WTC11 (cell line): ENCODE data around the gene MIGA2. TPM values are rescaled to one million over a fixed set of nuclear protein-coding genes. Genes with fewer than 3 reads are reported as not detected.

ENCODE experiments used
- ATAC-seq: fragments of 200-7000 bp; cut with Tn5 transposase; 2 replicates; pipeline ENCODE4 v1.10.0; 2021; ENCODE audit warnings: mild to moderate bottlenecking, moderate library complexity
- CTCF ChIA-PET: fragments of 300-600 bp; sonication (Branson Sonifier 250); formaldehyde crosslinking; loops from one replicate; lab custom pipeline; 2021; ENCODE audit warnings: antibody characterized with exemption; lab: Charles Lee
- POLR2A ChIA-PET: fragments of 350-600 bp; sonication (Branson Sonifier 250); formaldehyde crosslinking; loops from one replicate; lab custom pipeline; 2021; ENCODE audit warnings: antibody characterized with exemption; lab: Charles Lee
- DNase-seq: peaks from one replicate; pipeline ENCODE4 v3.0.0; 2021; ENCODE audit warnings: low spot score
- H3K27ac Mint-ChIP-seq: 2 replicates; pipeline ENCODE4 v1.8.0; 2021; ENCODE audit warnings: mixed read lengths
- H3K27me3 Mint-ChIP-seq: 2 replicates; pipeline ENCODE4 v1.8.0; 2021; ENCODE audit warnings: low read depth, mild to moderate bottlenecking, moderate library complexity, mixed read lengths
- H3K36me3 Mint-ChIP-seq: 2 replicates; pipeline ENCODE4 v1.8.0; 2021; ENCODE audit warnings: mixed read lengths
- H3K4me1 Mint-ChIP-seq: 2 replicates; pipeline ENCODE4 v1.8.0; 2022; ENCODE audit warnings: mixed read lengths
- H3K4me3 Mint-ChIP-seq: 2 replicates; pipeline ENCODE4 v1.8.0; 2021; ENCODE audit warnings: mild to moderate bottlenecking, moderate library complexity, mixed read lengths
- H3K9me3 Mint-ChIP-seq: 2 replicates; pipeline ENCODE4 v1.8.0; 2021; ENCODE audit warnings: mixed read lengths
- CBFB ChIP-seq: sonication (generic); formaldehyde crosslinking; IDR thresholded peaks from 2 replicates; pipeline ENCODE4 v1.8.1; 2022; ENCODE audit warnings: mild to moderate bottlenecking, low read depth, missing genetic modification reagents
- CDX4 ChIP-seq: fragments of 250-450 bp; sonication (Bioruptor Pico); IDR thresholded peaks from 2 replicates; pipeline ENCODE4 v1.9.0; 2021; ENCODE audit warnings: moderate library complexity, mild to moderate bottlenecking, inconsistent platforms, borderline replicate concordance
- EMX1 ChIP-seq: fragments of 250-450 bp; sonication (Bioruptor Pico); IDR thresholded peaks from 2 replicates; pipeline ENCODE4 v1.8.0; 2021; ENCODE audit warnings: mild to moderate bottlenecking
- GABPB1 ChIP-seq: sonication (generic); formaldehyde crosslinking; IDR thresholded peaks from 2 replicates; pipeline ENCODE4 v1.8.1; 2023; ENCODE audit warnings: mild to moderate bottlenecking, missing genetic modification reagents
- IRF1 ChIP-seq: sonication (generic); formaldehyde crosslinking; IDR thresholded peaks from 2 replicates; pipeline ENCODE4 v1.8.0; 2023; ENCODE audit warnings: missing genetic modification reagents
- KAT7 ChIP-seq: sonication (generic); formaldehyde crosslinking; IDR thresholded peaks from 2 replicates; pipeline ENCODE4 v1.8.1; 2023; ENCODE audit warnings: missing genetic modification reagents, mild to moderate bottlenecking, borderline replicate concordance
- NFATC4 ChIP-seq: fragments of 250-450 bp; sonication (Bioruptor Pico); IDR thresholded peaks from 2 replicates; pipeline ENCODE4 v1.9.0; 2021; ENCODE audit warnings: mild to moderate bottlenecking
- ZMAT4 ChIP-seq: fragments of 250-450 bp; sonication (Bioruptor Pico); IDR thresholded peaks from 2 replicates; pipeline ENCODE4 v1.9.0; 2021; ENCODE audit warnings: mild to moderate bottlenecking
- ZNF396 ChIP-seq: fragments of 250-450 bp; sonication (Bioruptor Pico); IDR thresholded peaks from 2 replicates; pipeline ENCODE4 v1.8.0; 2021; ENCODE audit warnings: mild to moderate bottlenecking, moderate library complexity, borderline replicate concordance
- ZNF416 ChIP-seq: fragments of 250-450 bp; sonication (Bioruptor Pico); IDR thresholded peaks from 2 replicates; pipeline ENCODE4 v1.9.0; 2021; ENCODE audit warnings: mild to moderate bottlenecking, inconsistent platforms
- total RNA-seq: library from RNA; stranded (reverse); gene quantifications from 3 replicates; pipeline ENCODE4 v1.2.3, GENCODE V29; 2021
- TF ChIP-seq, protein P1 (sequence below): fragments of 250-450 bp; sonication (Bioruptor Pico); IDR thresholded peaks from 2 replicates; pipeline ENCODE4 v1.9.0; 2021; ENCODE audit warnings: mild to moderate bottlenecking, borderline replicate concordance
- TF ChIP-seq, protein P2 (sequence below): sonication (generic); formaldehyde crosslinking; IDR thresholded peaks from 2 replicates; pipeline ENCODE4 v1.8.0; 2023; ENCODE audit warnings: mild to moderate bottlenecking, missing genetic modification reagents
- TF ChIP-seq, protein P3 (sequence below): sonication (generic); formaldehyde crosslinking; IDR thresholded peaks from 2 replicates; pipeline ENCODE4 v1.8.0; 2022; ENCODE audit warnings: mild to moderate bottlenecking, missing genetic modification reagents

MIGA2 gene
- total RNA-seq, 1 experiment from 2014 or later = 61.7 TPM

GRCh38 chr9:129094387-129095169 lies 58.2 kb downstream of the MIGA2 start (continued):
- TF ChIP-seq, protein P1, sequence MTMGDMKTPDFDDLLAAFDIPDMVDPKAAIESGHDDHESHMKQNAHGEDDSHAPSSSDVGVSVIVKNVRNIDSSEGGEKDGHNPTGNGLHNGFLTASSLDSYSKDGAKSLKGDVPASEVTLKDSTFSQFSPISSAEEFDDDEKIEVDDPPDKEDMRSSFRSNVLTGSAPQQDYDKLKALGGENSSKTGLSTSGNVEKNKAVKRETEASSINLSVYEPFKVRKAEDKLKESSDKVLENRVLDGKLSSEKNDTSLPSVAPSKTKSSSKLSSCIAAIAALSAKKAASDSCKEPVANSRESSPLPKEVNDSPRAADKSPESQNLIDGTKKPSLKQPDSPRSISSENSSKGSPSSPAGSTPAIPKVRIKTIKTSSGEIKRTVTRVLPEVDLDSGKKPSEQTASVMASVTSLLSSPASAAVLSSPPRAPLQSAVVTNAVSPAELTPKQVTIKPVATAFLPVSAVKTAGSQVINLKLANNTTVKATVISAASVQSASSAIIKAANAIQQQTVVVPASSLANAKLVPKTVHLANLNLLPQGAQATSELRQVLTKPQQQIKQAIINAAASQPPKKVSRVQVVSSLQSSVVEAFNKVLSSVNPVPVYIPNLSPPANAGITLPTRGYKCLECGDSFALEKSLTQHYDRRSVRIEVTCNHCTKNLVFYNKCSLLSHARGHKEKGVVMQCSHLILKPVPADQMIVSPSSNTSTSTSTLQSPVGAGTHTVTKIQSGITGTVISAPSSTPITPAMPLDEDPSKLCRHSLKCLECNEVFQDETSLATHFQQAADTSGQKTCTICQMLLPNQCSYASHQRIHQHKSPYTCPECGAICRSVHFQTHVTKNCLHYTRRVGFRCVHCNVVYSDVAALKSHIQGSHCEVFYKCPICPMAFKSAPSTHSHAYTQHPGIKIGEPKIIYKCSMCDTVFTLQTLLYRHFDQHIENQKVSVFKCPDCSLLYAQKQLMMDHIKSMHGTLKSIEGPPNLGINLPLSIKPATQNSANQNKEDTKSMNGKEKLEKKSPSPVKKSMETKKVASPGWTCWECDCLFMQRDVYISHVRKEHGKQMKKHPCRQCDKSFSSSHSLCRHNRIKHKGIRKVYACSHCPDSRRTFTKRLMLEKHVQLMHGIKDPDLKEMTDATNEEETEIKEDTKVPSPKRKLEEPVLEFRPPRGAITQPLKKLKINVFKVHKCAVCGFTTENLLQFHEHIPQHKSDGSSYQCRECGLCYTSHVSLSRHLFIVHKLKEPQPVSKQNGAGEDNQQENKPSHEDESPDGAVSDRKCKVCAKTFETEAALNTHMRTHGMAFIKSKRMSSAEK (CRISPR knock-in tag) = no peak
- TF ChIP-seq ZNF416 (CRISPR knock-in tag) (no peak), KAT7 (CRISPR knock-in tag) (no peak)
- TF ChIP-seq, all 79 proteins: peak for 0

DNA sequence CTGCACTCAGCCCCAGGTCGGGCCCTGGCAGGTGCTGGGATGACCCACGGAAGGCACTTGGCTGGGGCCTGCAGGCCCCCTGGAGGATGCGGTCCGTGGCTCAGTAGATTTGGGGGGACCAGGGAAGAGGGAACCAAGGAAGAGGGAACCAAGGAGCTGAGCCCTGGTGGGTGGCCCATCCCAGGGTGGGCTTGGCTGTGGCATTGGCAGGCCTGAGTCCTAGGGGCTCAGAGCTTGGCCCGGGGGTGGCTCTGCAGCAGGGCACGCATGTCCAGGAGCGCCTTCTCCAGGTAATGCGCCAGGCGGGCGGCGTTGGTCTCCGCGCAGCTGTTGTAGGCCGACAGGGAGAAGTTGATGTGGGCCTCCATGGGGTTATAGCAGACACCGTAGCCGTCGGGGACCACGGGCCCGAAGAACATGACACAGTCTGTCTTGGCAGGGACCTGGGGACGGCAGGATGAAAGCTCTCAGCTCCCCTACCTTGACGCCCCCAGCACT lies 58.8 kb downstream of the MIGA2 start:
- Mint-ChIP-seq H3K9me3 (no peaks in the 10 kb centered on the region), H3K4me1 (no peaks in the 10 kb centered on the region), H3K4me3 (no peak overlapping the region), H3K36me3 (peaks cover under 1% of the 10 kb centered on the region; the same call in 1 of the 2 replicates), H3K27ac (no peak overlapping the region), H3K27me3 (no peaks in the 10 kb centered on the region)
- TF ChIP-seq CDX4 (CRISPR knock-in tag) (no peak), ZNF396 (CRISPR knock-in tag) (no peak), CBFB (CRISPR knock-in tag) (no peak), ZMAT4 (CRISPR knock-in tag) (no peak), NFATC4 (no peak)
- TF ChIP-seq, protein P2, sequence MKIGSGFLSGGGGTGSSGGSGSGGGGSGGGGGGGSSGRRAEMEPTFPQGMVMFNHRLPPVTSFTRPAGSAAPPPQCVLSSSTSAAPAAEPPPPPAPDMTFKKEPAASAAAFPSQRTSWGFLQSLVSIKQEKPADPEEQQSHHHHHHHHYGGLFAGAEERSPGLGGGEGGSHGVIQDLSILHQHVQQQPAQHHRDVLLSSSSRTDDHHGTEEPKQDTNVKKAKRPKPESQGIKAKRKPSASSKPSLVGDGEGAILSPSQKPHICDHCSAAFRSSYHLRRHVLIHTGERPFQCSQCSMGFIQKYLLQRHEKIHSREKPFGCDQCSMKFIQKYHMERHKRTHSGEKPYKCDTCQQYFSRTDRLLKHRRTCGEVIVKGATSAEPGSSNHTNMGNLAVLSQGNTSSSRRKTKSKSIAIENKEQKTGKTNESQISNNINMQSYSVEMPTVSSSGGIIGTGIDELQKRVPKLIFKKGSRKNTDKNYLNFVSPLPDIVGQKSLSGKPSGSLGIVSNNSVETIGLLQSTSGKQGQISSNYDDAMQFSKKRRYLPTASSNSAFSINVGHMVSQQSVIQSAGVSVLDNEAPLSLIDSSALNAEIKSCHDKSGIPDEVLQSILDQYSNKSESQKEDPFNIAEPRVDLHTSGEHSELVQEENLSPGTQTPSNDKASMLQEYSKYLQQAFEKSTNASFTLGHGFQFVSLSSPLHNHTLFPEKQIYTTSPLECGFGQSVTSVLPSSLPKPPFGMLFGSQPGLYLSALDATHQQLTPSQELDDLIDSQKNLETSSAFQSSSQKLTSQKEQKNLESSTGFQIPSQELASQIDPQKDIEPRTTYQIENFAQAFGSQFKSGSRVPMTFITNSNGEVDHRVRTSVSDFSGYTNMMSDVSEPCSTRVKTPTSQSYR (CRISPR knock-in tag) = no peak
- no peak for ATAC-seq
- POLR2A ChIA-PET = no interaction called here
- CTCF ChIA-PET = interaction anchor here (0.8 to 1.3 kb wide), 2 partner anchors 8 to 47 kb away, joined by 4 read pairs; no protein-coding TSS in a partner anchor
- DNase-seq = no peak

GRCh38 chr9:129095908-129096307 lies 59.5 kb downstream of the MIGA2 start:
- H3K9me3 Mint-ChIP-seq = no peaks in the 10 kb centered on the region
- ChIA-PET POLR2A (no interaction called here), CTCF (interaction anchor here (1.3 kb wide), 1 partner anchor 46 kb away, joined by 4 read pairs; no protein-coding TSS in a partner anchor)
- no peak for DNase-seq
- no peaks in the 10 kb centered on the region for H3K36me3 Mint-ChIP-seq
- no peak overlapping the region for H3K4me3 Mint-ChIP-seq
- H3K27me3 Mint-ChIP-seq = peaks cover 6% of the 10 kb centered on the region
- H3K4me1 Mint-ChIP-seq = peaks cover 3% of the 10 kb centered on the region; the same call in 1 of the 2 replicates
- no peak for ATAC-seq
- H3K27ac Mint-ChIP-seq = no peak overlapping the region
- TF ChIP-seq, protein P3, sequence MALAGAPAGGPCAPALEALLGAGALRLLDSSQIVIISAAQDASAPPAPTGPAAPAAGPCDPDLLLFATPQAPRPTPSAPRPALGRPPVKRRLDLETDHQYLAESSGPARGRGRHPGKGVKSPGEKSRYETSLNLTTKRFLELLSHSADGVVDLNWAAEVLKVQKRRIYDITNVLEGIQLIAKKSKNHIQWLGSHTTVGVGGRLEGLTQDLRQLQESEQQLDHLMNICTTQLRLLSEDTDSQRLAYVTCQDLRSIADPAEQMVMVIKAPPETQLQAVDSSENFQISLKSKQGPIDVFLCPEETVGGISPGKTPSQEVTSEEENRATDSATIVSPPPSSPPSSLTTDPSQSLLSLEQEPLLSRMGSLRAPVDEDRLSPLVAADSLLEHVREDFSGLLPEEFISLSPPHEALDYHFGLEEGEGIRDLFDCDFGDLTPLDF (CRISPR knock-in tag) = no peak
- TF ChIP-seq EMX1 (CRISPR knock-in tag) (no peak), GABPB1 (CRISPR knock-in tag) (no peak), IRF1 (CRISPR knock-in tag) (no peak)
- TF ChIP-seq, protein P1 (CRISPR knock-in tag) = no peak
